GM12801 (cell line): ENCODE measurements around the gene IL3RA.

Source experiments
- CTCF ChIP-seq: IDR thresholded peaks from one replicate; pipeline ENCODE4 v1.5.1; 2011; ENCODE audit warnings: control low read depth; ENCODE audit not compliant: insufficient read length; ENCODE audit errors: extremely low read depth

Gene IL3RA

DNA sequence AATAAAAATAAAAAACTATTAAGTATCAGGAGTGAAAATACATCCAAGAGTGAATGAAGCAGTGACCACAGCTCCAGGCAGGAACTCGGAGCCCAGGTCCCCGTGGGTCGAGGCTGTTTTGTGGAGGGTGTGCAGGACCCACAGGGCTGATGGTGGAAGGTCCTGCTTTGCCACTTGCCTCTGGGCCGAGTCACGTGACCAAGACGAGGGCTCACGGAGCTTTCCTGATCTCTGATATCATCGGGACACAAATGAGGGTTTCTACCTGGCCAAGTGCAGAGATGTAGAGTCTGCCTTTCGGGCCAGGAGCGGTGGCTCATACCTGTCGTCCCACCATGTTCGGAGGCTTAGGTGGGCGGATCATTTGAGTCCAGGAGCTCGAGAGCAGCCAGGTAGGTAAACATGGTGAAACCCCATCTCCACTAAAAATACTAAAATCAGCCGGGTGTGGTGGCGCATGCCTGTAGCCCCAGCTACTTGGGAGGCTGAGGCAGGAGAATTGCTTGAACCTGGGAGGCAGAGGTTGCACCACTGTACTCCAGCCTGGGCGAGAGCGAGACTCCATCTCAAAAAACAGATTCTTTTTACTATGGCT is 48.2 kb downstream of the IL3RA start:
- TF ChIP-seq CTCF: no peak

DNA sequence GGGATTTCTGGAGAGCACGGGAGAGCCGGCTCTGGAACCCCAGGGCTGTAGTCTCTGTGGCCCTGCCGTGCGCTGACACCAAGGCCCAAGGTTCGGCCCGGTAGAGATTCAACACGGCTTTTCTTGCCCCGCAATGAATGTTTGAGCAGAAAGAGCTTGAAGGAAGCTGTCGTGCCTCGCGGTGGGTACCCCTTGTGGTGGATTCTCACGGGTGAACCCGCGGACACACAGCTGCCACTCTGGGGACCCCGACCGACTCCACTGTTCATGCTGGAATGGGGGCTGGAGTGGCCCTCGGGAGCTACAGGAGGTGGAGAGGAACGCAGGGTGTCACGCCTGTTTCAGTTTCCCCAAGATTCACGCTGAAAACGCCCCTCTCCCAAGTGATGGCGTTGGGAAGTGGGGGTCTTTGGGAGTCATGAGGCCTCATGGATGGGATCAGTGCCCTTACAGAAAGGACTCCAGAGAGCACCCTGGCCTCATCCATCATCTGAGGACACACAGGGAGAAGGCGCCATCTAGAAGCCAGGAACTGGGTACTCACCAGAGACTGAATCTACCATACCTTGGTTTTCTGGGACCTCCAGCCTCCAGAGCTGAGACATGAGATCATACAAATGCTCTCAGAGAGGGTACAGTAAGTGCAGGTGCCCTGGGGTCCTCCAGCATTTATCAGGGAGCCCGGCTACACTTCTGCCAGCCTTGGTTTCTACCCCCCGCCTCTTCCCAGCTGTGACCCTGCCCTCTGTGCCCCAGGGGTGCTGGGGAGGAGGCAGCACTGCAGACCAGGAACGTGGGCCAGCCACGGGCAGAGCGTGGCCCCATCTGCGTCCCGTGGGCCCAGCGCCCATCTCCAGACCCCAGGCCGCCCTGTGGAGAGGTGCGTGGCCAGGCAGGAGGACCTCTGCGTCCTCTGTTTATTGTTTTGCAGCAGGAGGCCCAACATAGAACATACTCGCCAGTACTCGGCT is 49.0 kb downstream of the IL3RA start:
- TF ChIP-seq CTCF: no peak

DNA sequence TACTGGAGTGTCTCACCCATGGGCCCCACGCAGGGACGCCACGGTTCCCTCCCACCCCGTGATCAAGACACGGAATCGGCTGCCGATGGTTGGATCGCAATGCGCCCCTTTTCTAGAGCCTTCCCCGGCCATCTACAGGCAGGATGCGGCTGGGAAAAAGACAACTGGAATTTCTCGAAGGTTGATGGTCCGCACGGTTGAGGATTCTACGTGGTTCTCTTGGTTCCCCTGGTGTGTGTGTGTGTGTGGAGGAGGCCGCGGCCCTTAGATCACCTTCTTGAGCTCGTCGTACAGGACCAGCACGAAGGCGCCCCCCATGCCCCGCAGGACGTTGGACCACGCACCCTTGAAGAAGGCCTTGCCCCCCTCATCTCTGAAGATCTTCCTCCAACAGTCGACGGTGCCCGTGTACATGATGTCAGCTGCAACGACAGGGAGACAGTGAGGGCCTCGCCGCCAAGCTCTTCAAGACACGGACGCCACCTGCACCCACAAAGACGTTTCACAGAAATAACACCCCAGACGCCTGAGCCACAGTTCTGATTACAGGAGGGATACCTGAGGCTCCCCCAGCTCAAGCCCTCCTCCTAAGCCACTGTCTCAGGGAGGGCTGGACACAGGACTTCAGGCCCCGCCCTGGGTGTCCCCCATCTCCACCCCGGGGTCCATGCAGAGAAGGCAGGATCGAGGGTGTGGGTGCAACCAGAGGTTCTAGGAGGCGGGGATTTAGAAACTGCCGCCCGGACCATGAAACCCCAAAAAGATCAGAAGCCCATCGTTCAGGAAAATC is 49.9 kb downstream of the IL3RA start:
- TF ChIP-seq CTCF: no peak

DNA sequence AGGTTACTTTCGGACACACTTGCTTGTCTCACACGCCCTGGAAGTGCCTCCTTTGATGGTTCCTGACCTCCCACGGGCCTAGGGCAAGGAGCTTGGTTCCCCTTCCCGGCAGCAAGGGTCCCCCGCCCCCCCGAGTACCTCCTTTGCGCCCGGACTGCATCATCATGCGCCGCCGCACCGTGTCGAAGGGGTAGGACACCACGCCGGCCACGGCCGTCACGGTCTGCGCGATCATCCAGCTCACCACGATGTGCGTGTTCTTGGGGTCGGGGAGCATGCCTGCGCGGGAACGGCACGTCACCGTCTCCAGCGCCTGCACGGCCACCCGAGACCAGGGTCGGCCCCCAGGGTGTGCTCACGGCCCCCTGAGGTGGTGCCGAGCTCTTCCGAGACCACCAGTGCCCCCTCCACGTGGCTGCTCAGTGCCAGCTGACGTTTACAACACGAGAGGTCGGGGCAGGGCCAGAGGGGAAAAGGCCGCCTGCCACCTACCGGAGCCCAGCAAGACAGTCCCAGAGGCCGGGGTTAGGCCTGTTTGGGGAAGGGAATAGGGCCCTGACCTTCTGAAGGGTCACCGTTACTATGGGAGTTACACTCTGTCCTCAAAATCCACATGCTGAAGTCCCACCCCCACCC is 50.7 kb downstream of the IL3RA start:
- TF ChIP-seq CTCF: no peak

DNA sequence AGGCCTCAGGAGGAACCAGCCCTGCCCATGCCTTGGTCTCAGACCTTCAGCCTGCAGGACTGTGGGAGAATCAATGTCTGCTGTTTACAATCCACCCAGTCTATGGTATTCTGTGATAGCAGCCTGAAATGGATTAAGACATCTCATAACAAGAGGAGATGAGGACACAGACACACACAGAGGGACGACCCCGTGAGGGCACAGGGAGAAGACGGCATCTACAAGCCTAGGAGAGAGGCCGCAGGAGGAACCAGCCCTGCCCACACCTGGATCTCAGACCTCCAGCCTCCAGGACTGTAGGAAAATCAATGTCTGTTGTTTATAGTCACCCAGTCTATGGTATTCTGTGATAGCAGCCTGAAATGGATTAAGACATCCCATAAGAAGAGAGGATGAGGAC is 52.1 kb downstream of the IL3RA start:
- TF ChIP-seq CTCF: no peak

DNA sequence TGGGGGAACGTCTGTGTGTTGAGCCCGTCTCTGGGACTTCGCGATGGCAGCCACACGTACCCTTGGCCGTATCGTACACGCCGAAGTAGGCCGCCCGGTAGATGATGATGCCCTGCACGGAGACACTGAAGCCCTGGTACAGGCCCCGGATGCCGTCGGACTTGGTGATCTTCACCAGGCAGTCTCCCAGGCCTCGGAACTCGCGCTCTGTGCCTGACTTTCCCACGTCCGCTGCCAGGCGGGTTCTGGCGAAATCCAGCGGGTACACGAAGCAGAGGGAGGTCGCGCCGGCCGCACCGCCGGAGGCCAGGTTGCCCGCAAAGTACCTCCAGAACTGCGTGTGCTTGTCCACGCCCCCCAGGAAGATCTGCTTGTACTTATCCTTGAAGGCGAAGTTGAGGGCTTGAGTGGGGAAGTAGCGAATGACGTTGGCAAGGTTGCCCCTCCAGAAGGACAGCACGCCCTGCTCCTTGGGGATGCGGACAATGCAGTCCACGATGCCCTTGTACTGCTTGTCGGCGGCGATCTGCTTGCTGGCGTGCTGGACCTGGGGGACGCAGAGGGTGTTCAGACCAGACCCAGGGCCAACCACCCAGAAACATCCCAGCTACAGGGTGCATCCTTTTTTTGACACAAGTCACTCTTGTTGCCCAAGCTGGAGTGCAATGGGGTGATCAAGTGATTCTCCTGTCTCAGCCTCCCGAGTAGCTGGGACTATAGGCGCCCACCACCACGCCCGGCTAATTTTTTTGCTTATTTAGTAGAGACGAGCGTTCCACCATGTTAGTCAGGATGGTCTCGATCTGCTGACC is 52.8 kb downstream of the IL3RA start:
- no peak for TF ChIP-seq CTCF
